GM18870 (cell line): ENCODE measurements around the gene HPS1.

Source experiments
- ATAC-seq: cut with Tn5 transposase; IDR thresholded peaks from one replicate; pipeline ENCODE4 v1.9.1; 2021; ENCODE audit warnings: moderate library complexity; ENCODE audit not compliant: unreplicated experiment

Gene HPS1

GRCh38 chr10:98370831-98371820 lies 75.6 kb downstream of the HPS1 start:
- no peak for ATAC-seq

- no peak for ATAC-seq
Measured at GRCh38 chr10:98369801-98370200, 76.9 kb downstream of the HPS1 start.

- ATAC-seq, result no peak
Measured at GRCh38 chr10:98368644-98369043, 78.1 kb downstream of the HPS1 start.

- ATAC-seq, result no peak
Measured at GRCh38 chr10:98367604-98368451, 78.9 kb downstream of the HPS1 start.
